HepG2 (cell line): ENCODE data around the gene OR6F1. TPM values are rescaled to one million over a fixed set of nuclear protein-coding genes. Genes with fewer than 3 reads are reported as not detected.

Source experiments
- ATAC-seq: fragments of 200-7000 bp; cut with Tn5 transposase; 3 replicates; pipeline ENCODE4 v1.9.1; 2020; ENCODE audit warnings: mild to moderate bottlenecking, moderate library complexity
- BruUV-seq: library from RNA; stranded (reverse); fragments of 400-500 nt; replicated peaks from 2 replicates; lab custom pipeline; 2021; lab: Mats Ljungman, UMichigan
- CTCF ChIA-PET: fragments of 300-600 bp; formaldehyde crosslinking; extraction: SDS; loops from one replicate; lab custom pipeline; 2021; ENCODE audit warnings: low total read pairs, inconsistent platforms, low intra/inter-chr PET ratio; lab: Yijun Ruan, JAX
- POLR2A ChIA-PET: fragments of 350-600 bp; sonication (Branson Sonifier 250); formaldehyde crosslinking; loops from one replicate; lab custom pipeline; 2020; ENCODE audit warnings: antibody characterized with exemption, inconsistent platforms; lab: Yijun Ruan, JAX
- DNase-seq: peaks from one replicate; pipeline ENCODE4 v3.0.0-alpha.2; 2015; ENCODE audit warnings: low spot score
- FAIRE-seq: peaks from 3 replicates; lab custom pipeline; 2011; peaks lifted over from hg19 to GRCh38; lab: Jason Lieb, UNC
- H2AFZ ChIP-seq: one replicate; pipeline ENCODE4 v1.6.1; 2011; ENCODE audit warnings: low read length, inconsistent platforms
- H3K27ac ChIP-seq: fragments of 300-600 bp; 3 replicates; pipeline ENCODE4 v1.8.0; 2011; ENCODE audit warnings: mixed run types, mild to moderate bottlenecking, mixed read lengths, low read length, inconsistent platforms; ENCODE audit not compliant: insufficient read depth; ENCODE audit errors: extremely low read length
- H3K27me3 ChIP-seq, 2 experiments: fragments of 200-600 bp in 1 of 2; 2 replicates in 1 of 2; 3 replicates in 1 of 2; pipeline versions ENCODE4 v1.6.0 to v1.8.0; 2011; ENCODE audit warnings: low read length in 2 of 2, mild to moderate bottlenecking in 2 of 2, moderate library complexity in 2 of 2, inconsistent platforms in 1 of 2; ENCODE audit not compliant: insufficient read depth in 2 of 2, control insufficient read depth in 1 of 2
- H3K36me3 ChIP-seq, 2 experiments: fragments of 200-600 bp in 1 of 2; replicated peaks in 1 of 2; 2 replicates in 1 of 2; 3 replicates in 1 of 2; pipeline versions ENCODE4 v1.5.1 to v1.8.0; 2011; ENCODE audit warnings: low read length in 2 of 2, inconsistent platforms in 1 of 2; ENCODE audit not compliant: insufficient read depth in 2 of 2, control insufficient read depth in 1 of 2
- H3K4me1 ChIP-seq: 2 replicates; pipeline ENCODE4 v1.5.1; 2012; ENCODE audit warnings: low read length, inconsistent platforms; ENCODE audit not compliant: insufficient read depth
- H3K4me2 ChIP-seq: 2 replicates; pipeline ENCODE4 v1.6.0; 2011; ENCODE audit warnings: low read depth, low read length, inconsistent platforms
- H3K4me3 ChIP-seq, 3 experiments: fragments of 200-600 bp in 1 of 3; sonication (generic), shearing (Covaris generic) in 1 of 3; replicated peaks in 1 of 3; 2 replicates each; pipeline ENCODE4 v1.5.1; 2011 to 2016; ENCODE audit warnings: low read length in 3 of 3, inconsistent platforms in 2 of 3, low read depth in 2 of 3, mild to moderate bottlenecking in 2 of 3, control low read depth in 1 of 3, mixed read lengths in 1 of 3; ENCODE audit not compliant: insufficient read depth in 1 of 3
- H3K79me2 ChIP-seq: one replicate; pipeline ENCODE4 v1.6.1; 2011; ENCODE audit warnings: low read length, inconsistent platforms; ENCODE audit not compliant: insufficient read depth
- H3K9ac ChIP-seq: 2 replicates; pipeline ENCODE4 v1.6.0; 2011; ENCODE audit warnings: mild to moderate bottlenecking, low read depth, low read length, inconsistent platforms; ENCODE audit not compliant: insufficient read depth
- H3K9me3 ChIP-seq: 2 replicates; pipeline ENCODE4 v1.5.1; 2012; ENCODE audit warnings: mild to moderate bottlenecking, low read length
- H4K20me1 ChIP-seq: 2 replicates; pipeline ENCODE4 v1.6.0; 2011; ENCODE audit warnings: inconsistent platforms, mild to moderate bottlenecking, low read length, moderate library complexity; ENCODE audit not compliant: insufficient read depth
- ATF7 ChIP-seq, 2 experiments: fragments of 450-650 bp in 1 of 2; sonication (generic) in 1 of 2; formaldehyde crosslinking in 1 of 2; IDR thresholded peaks; 2 replicates each; pipeline versions ENCODE4 v1.4.0 to v1.6.1; 2016 to 2020; ENCODE audit warnings: antibody characterized with exemption in 1 of 2, mild to moderate bottlenecking in 1 of 2, missing genetic modification reagents in 1 of 2
- ZNF589 ChIP-seq: sonication (generic); formaldehyde crosslinking; conservative IDR thresholded peaks from 2 replicates; pipeline ENCODE4 v1.8.0; 2022; ENCODE audit warnings: mild to moderate bottlenecking, moderate library complexity, missing genetic modification reagents
- WGBS: methylation state at CpG from one replicate; pipeline ENCODE4 v1.1.6; 2017; ENCODE audit warnings: low lambda C conversion rate; 5-methylcytosine and 5-hydroxymethylcytosine counted together
- in situ Hi-C: cut with HindIII; loops from 2 replicates; pipeline ENCODE4 v1.10.0; 2017; ENCODE audit warnings: low pct_unique_long_range_greater_than_20kb; ENCODE audit not compliant: extremely low pct_ligation_motif_present
- intact Hi-C: fragments of 100-400 bp; cut with micrococcal nuclease; formaldehyde crosslinking; loops from one replicate; pipeline ENCODE4 v1.10.0; 2022; ENCODE audit not compliant: unreplicated experiment
- polyA plus RNA-seq, 8 experiments: library from polyadenylated mRNA; depleted of rRNA in 3 of 8; stranded (reverse) in 7 of 8; unstranded in 1 of 8; fragments of >200 nt; fragmentation: Illumina TruSeq in 4 of 8; extraction: Trizol in 4 of 8; gene quantifications; 2 replicates each; pipeline versions ENCODE4 v1.2.1 to v1.2.3, GENCODE V29; 2011 to 2016; ENCODE audit warnings: low read depth in 4 of 8, missing spikeins in 1 of 8, mixed read lengths in 1 of 8; ENCODE audit not compliant: insufficient read depth in 1 of 8
- total RNA-seq, 5 experiments: library from RNA; depleted of rRNA; stranded (reverse); fragments of >200 nt; fragmentation: Illumina TruSeq; extraction: Trizol; gene quantifications; 2 replicates each; pipeline ENCODE4 v1.2.3, GENCODE V29; 2016; ENCODE audit warnings: low read depth in 1 of 5

The OR6F1 gene
- total and polyA plus RNA-seq, 2 of the 13 experiments (the other 11 are each of a cell fraction or from before 2014, with no cell fraction given): not detected

GRCh38 chr1:247669225-247669624 is 47.2 kb downstream of the OR6F1 start:
- peaks cover 31% of the 10 kb centered on the region for H3K9me3 ChIP-seq
- no peaks in the 10 kb centered on the region for H3K27me3 ChIP-seq
- WGBS: 0% methylated on average over 1 of the region's 1 CpG
- POLR2A ChIA-PET: no interaction called here
- DNase-seq: no peak
- H3K4me2 ChIP-seq: no peak overlapping the region
- no peak overlapping the region for H3K9ac ChIP-seq
- no peaks in the 10 kb centered on the region for H3K79me2 ChIP-seq
- H3K27ac ChIP-seq: no peak overlapping the region
- CTCF ChIA-PET: no interaction called here
- no peak for ATAC-seq
- no peaks in the 10 kb centered on the region for H3K36me3 ChIP-seq
- no peaks in the 10 kb centered on the region for H4K20me1 ChIP-seq
- H3K4me3 ChIP-seq: no peak overlapping the region
- no peak overlapping the region for H2AFZ ChIP-seq
- in situ Hi-C loops (no loop called here), intact Hi-C loops (no loop called here)
- BruUV-seq: no TSS peak
- TF ChIP-seq ZNF589 (CRISPR knock-in tag): no peak
- TF ChIP-seq ATF7 (IDR thresholded peaks at IDR 0.05): peak; percentile 70
- no peak for TF ChIP-seq ATF7 (CRISPR knock-in tag; IDR thresholded peaks at IDR 0.05)
- no peaks in the 10 kb centered on the region for H3K4me1 ChIP-seq
- FAIRE-seq: no peak

Other genes with a start within 250 kb of the OR6F1 start
- not detected in 2 replicates for gene OR2C3, start 180.2 kb downstream of the OR6F1 start, total RNA-seq (2016; rRNA removed; fragmentation: Illumina TruSeq; extraction: Trizol)
- gene OR2C3, start 180.2 kb downstream of the OR6F1 start, polyA plus RNA-seq (2011; rRNA removed): not detected in 2 replicates
- not detected in 2 replicates for gene GCSAML, start 167.5 kb downstream of the OR6F1 start, total RNA-seq (2016; rRNA removed; fragmentation: Illumina TruSeq; extraction: Trizol)
- not detected in 2 replicates for gene GCSAML, start 167.5 kb downstream of the OR6F1 start, polyA plus RNA-seq (2011; rRNA removed)
- gene OR2G2, start 128.3 kb downstream of the OR6F1 start, total RNA-seq (2016; rRNA removed; fragmentation: Illumina TruSeq; extraction: Trizol): not detected in 2 replicates
- not detected in 2 replicates for gene OR2G2, start 128.3 kb downstream of the OR6F1 start, polyA plus RNA-seq (2011; rRNA removed)
- gene OR2G3, start 111.1 kb downstream of the OR6F1 start, total RNA-seq (2016; rRNA removed; fragmentation: Illumina TruSeq; extraction: Trizol): not detected in 2 replicates
- gene OR2G3, start 111.1 kb downstream of the OR6F1 start, polyA plus RNA-seq (2011; rRNA removed): not detected in 2 replicates
- not detected in 2 replicates for gene OR13G1, start 36.9 kb downstream of the OR6F1 start, total RNA-seq (2016; rRNA removed; fragmentation: Illumina TruSeq; extraction: Trizol)
- gene OR13G1, start 36.9 kb downstream of the OR6F1 start, polyA plus RNA-seq (2011; rRNA removed): not detected in 2 replicates
- not detected in 2 replicates for gene OR14K1, start 22.0 kb upstream of the OR6F1 start, total RNA-seq (2016; rRNA removed; fragmentation: Illumina TruSeq; extraction: Trizol)
- gene OR14K1, start 22.0 kb upstream of the OR6F1 start, polyA plus RNA-seq (2011; rRNA removed): not detected in 2 replicates
- gene OR14A2, start 31.5 kb upstream of the OR6F1 start, total RNA-seq (2016; rRNA removed; fragmentation: Illumina TruSeq; extraction: Trizol): not detected in 2 replicates
- gene OR14A2, start 31.5 kb upstream of the OR6F1 start, polyA plus RNA-seq (2011; rRNA removed): not detected in 2 replicates
- not detected in 2 replicates for gene OR1C1, start 43.9 kb upstream of the OR6F1 start, total RNA-seq (2016; rRNA removed; fragmentation: Illumina TruSeq; extraction: Trizol)
- gene OR1C1, start 43.9 kb upstream of the OR6F1 start, polyA plus RNA-seq (2011; rRNA removed): not detected in 2 replicates
- not detected in 2 replicates for gene OR14A16, start 107.5 kb upstream of the OR6F1 start, total RNA-seq (2016; rRNA removed; fragmentation: Illumina TruSeq; extraction: Trizol)
- not detected in 2 replicates for gene OR14A16, start 107.5 kb upstream of the OR6F1 start, polyA plus RNA-seq (2011; rRNA removed)
- gene OR11L1, start 125.2 kb upstream of the OR6F1 start, total RNA-seq (2016; rRNA removed; fragmentation: Illumina TruSeq; extraction: Trizol): not detected in 2 replicates
- gene OR11L1, start 125.2 kb upstream of the OR6F1 start, polyA plus RNA-seq (2011; rRNA removed): not detected in 2 replicates
- gene TRIM58, start 140.5 kb upstream of the OR6F1 start, total RNA-seq (2016; rRNA removed; fragmentation: Illumina TruSeq; extraction: Trizol): not detected in 2 replicates
- not detected in 2 replicates for gene TRIM58, start 140.5 kb upstream of the OR6F1 start, polyA plus RNA-seq (2011; rRNA removed)
- not detected in 2 replicates for gene OR2W3, start 178.9 kb upstream of the OR6F1 start, total RNA-seq (2016; rRNA removed; fragmentation: Illumina TruSeq; extraction: Trizol)
- not detected in 2 replicates for gene OR2W3, start 178.9 kb upstream of the OR6F1 start, polyA plus RNA-seq (2011; rRNA removed)
- not detected in 2 replicates for gene OR2T8, start 203.6 kb upstream of the OR6F1 start, total RNA-seq (2016; rRNA removed; fragmentation: Illumina TruSeq; extraction: Trizol)
- gene OR2T8, start 203.6 kb upstream of the OR6F1 start, polyA plus RNA-seq (2011; rRNA removed): not detected in 2 replicates
- gene OR2AJ1, start 208.2 kb upstream of the OR6F1 start, total RNA-seq (2016; rRNA removed; fragmentation: Illumina TruSeq; extraction: Trizol): not detected in 2 replicates
- gene OR2AJ1, start 208.2 kb upstream of the OR6F1 start, polyA plus RNA-seq (2011; rRNA removed): not detected in 2 replicates
- not detected in 2 replicates for gene OR2L8, start 232.2 kb upstream of the OR6F1 start, total RNA-seq (2016; rRNA removed; fragmentation: Illumina TruSeq; extraction: Trizol)
- gene OR2L8, start 232.2 kb upstream of the OR6F1 start, polyA plus RNA-seq (2011; rRNA removed): not detected in 2 replicates
- gene OR2AK2, start 248.6 kb upstream of the OR6F1 start, total RNA-seq (2016; rRNA removed; fragmentation: Illumina TruSeq; extraction: Trizol): not detected in 2 replicates
- not detected in 2 replicates for gene OR2AK2, start 248.6 kb upstream of the OR6F1 start, polyA plus RNA-seq (2011; rRNA removed)